ENCODE results near the gene GPR35.

- no peak for TF ChIP-seq POLR2A (IDR thresholded peaks at IDR 0.05; ENCODE audit: low read depth, low read length)
- no peak for TF ChIP-seq CTCF (IDR thresholded peaks at IDR 0.05; ENCODE audit: extremely low read depth in 1 of 2, insufficient read depth in 1 of 2, low read depth in 1 of 2, low read length in 2 of 2)
- no peak for TF ChIP-seq EZH2 (IDR thresholded peaks at IDR 0.05; ENCODE audit: borderline replicate concordance, low read depth, low read length, severe bottlenecking)
- no peak for TF ChIP-seq GATA2 (IDR thresholded peaks at IDR 0.05; ENCODE audit: insufficient read depth, insufficient read length, low read depth, low read length)
Measured at GRCh38 chr2:240670402-240670801, 45.1 kb downstream of the GPR35 start.

Measured in endothelial cell of umbilical vein (primary cell).